ENCODE measurements around the gene SHPK.

- TF ChIP-seq CTCF (IDR thresholded peaks at IDR 0.05) = no peak
- TF ChIP-seq POLR2A (IDR thresholded peaks at IDR 0.05) = no peak
These were observed 30.5 kb upstream of the SHPK start for GRCh38 chr17:3666516-3666915.
